Neural progenitor cell (in vitro differentiated cells): ENCODE data around the gene SDK2. TPM values are rescaled to one million over a fixed set of nuclear protein-coding genes. Genes with fewer than 3 reads are reported as not detected.
A peak's percentile ranks its signal among the peaks of the same experiment; 100 is the strongest.

Experiments used
- DNase-seq: peaks from one replicate; pipeline ENCODE4 v3.0.0-alpha.2; 2016; ENCODE audit warnings: low spot score
- H2AFZ ChIP-seq: fragments of 200-600 bp; sonication (generic); replicated peaks from 2 replicates; pipeline ENCODE4 v1.6.1; 2016; ENCODE audit warnings: antibody characterized with exemption
- H3F3A ChIP-seq: fragments of 200-600 bp; sonication (generic); 2 replicates; pipeline ENCODE4 v1.6.1; 2016; ENCODE audit warnings: antibody characterized with exemption, low read depth
- H3K27ac ChIP-seq: fragments of 200-600 bp; sonication (generic); 2 replicates; pipeline ENCODE4 v1.5.1; 2016; ENCODE audit warnings: mild to moderate bottlenecking
- H3K27me3 ChIP-seq: fragments of 200-600 bp; sonication (generic); 2 replicates; pipeline ENCODE4 v1.6.1; 2016; ENCODE audit warnings: mild to moderate bottlenecking, moderate library complexity
- H3K36me3 ChIP-seq: fragments of 200-600 bp; sonication (generic); 2 replicates; pipeline ENCODE4 v1.5.1; 2016
- H3K4me1 ChIP-seq: fragments of 200-600 bp; sonication (generic); 2 replicates; pipeline ENCODE4 v1.6.1; 2016; ENCODE audit warnings: mixed run types
- H3K4me2 ChIP-seq: fragments of 200-600 bp; sonication (generic); 2 replicates; pipeline ENCODE4 v1.6.1; 2016
- H3K4me3 ChIP-seq: fragments of 200-600 bp; sonication (generic); 2 replicates; pipeline ENCODE4 v1.5.1; 2016
- H3K79me2 ChIP-seq: fragments of 200-600 bp; sonication (generic); 2 replicates; pipeline ENCODE4 v1.6.1; 2016; ENCODE audit warnings: low read depth
- H3K9ac ChIP-seq: fragments of 200-600 bp; sonication (generic); 2 replicates; pipeline ENCODE4 v1.6.1; 2016
- H3K9me3 ChIP-seq: fragments of 200-600 bp; sonication (generic); 2 replicates; pipeline ENCODE4 v1.5.1; 2016; ENCODE audit warnings: low read depth
- H4K20me1 ChIP-seq: fragments of 200-600 bp; sonication (generic); 2 replicates; pipeline ENCODE4 v1.6.1; 2016; ENCODE audit warnings: low read depth
- H3K27ac Mint-ChIP-seq: 3 replicates; pipeline ENCODE4 v1.8.0; 2021; ENCODE audit warnings: mixed read lengths
- H3K27me3 Mint-ChIP-seq: 2 replicates; pipeline ENCODE4 v1.8.0; 2022; ENCODE audit warnings: low read depth, mild to moderate bottlenecking, inconsistent platforms, moderate library complexity, mixed read lengths; ENCODE audit not compliant: insufficient read depth
- H3K36me3 Mint-ChIP-seq: 3 replicates; pipeline ENCODE4 v1.8.0; 2021; ENCODE audit warnings: mixed read lengths
- H3K4me1 Mint-ChIP-seq: 3 replicates; pipeline ENCODE4 v1.8.0; 2021; ENCODE audit warnings: mixed read lengths
- H3K4me3 Mint-ChIP-seq: 3 replicates; pipeline ENCODE4 v1.8.0; 2021; ENCODE audit warnings: mild to moderate bottlenecking, moderate library complexity, mixed read lengths
- H3K9me3 Mint-ChIP-seq: 3 replicates; pipeline ENCODE4 v1.8.0; 2020; ENCODE audit warnings: mixed read lengths
- EZH2 ChIP-seq: fragments of 200-600 bp; sonication (generic); IDR thresholded peaks from 2 replicates; pipeline ENCODE4 v1.6.1; 2017; ENCODE audit warnings: antibody characterized with exemption, mild to moderate bottlenecking, moderate library complexity
- EZH2phosphoT487 ChIP-seq: fragments of 200-600 bp; sonication (generic); IDR thresholded peaks from 2 replicates; pipeline ENCODE4 v1.6.1; 2017; ENCODE audit warnings: antibody characterized with exemption
- total RNA-seq: library from RNA; depleted of rRNA; stranded (reverse); fragments of >200 nt; gene quantifications from 2 replicates; pipeline ENCODE4 v1.2.3, GENCODE V29; 2015; ENCODE audit warnings: low replicate concordance
- TF ChIP-seq, protein P1 (sequence below): fragments of 200-600 bp; sonication (generic); IDR thresholded peaks from 2 replicates; pipeline ENCODE4 v1.5.1; 2017; ENCODE audit warnings: antibody characterized with exemption, mild to moderate bottlenecking

SDK2 gene
- total RNA-seq, 1 donor from 2014 or later = 15.3 TPM

DNA sequence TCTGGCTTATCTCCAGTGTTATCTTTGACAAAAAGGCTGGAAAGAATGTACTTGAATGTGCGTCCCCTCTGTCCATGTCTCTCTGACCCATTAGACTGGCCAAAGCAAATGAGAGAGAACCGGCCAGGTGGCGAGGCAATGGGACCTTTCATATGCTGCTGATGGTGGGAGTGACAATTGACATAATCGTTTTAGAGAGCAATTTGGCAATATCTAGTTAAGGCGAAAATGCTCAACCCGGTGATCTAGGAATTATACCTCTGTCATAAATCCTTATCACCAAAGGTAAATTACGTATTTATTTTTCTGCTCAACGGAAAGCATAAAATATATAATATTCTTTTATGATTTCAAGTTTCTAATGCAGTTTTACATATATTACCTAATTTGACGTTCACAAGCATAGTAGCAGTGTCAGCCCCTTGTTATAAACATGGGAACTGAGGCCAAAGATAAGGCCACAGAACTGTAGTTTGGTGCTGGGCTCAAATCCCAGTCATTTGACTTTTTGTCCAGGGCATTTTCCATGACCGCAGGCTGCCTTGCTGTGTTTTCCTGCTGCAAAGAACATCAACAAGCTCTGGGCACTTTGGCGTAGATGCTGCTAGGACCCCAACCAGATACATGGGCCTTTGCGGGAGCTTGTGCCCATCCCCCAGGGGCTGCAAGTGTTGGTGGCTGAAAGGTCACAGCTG, 14.7 kb upstream of the SDK2 start:
- Histone ChIP-seq H3K27me3 (peaks cover 4% of the 10 kb centered on the region), H2AFZ (no peak overlapping the region), H3K9me3 (no peaks in the 10 kb centered on the region), H3F3A (no peaks in the 10 kb centered on the region), H3K36me3 (no peaks in the 10 kb centered on the region), H4K20me1 (no peaks in the 10 kb centered on the region), H3K4me1 (no peaks in the 10 kb centered on the region), H3K79me2 (no peaks in the 10 kb centered on the region), H3K9ac (no peak overlapping the region), H3K4me3 (no peak overlapping the region), H3K4me2 (no peak overlapping the region), H3K27ac (no peak overlapping the region)
- Mint-ChIP-seq H3K36me3 (peaks cover 7% of the 10 kb centered on the region), H3K9me3 (peaks cover 10% of the 10 kb centered on the region), H3K27me3 (peaks cover 7% of the 10 kb centered on the region), H3K4me1 (peaks cover 3% of the 10 kb centered on the region), H3K27ac (no peak overlapping the region), H3K4me3 (no peak overlapping the region)
- DNase-seq = no peak
- no peak for TF ChIP-seq EZH2phosphoT487
- TF ChIP-seq EZH2 = no peak
- TF ChIP-seq, protein P1, sequence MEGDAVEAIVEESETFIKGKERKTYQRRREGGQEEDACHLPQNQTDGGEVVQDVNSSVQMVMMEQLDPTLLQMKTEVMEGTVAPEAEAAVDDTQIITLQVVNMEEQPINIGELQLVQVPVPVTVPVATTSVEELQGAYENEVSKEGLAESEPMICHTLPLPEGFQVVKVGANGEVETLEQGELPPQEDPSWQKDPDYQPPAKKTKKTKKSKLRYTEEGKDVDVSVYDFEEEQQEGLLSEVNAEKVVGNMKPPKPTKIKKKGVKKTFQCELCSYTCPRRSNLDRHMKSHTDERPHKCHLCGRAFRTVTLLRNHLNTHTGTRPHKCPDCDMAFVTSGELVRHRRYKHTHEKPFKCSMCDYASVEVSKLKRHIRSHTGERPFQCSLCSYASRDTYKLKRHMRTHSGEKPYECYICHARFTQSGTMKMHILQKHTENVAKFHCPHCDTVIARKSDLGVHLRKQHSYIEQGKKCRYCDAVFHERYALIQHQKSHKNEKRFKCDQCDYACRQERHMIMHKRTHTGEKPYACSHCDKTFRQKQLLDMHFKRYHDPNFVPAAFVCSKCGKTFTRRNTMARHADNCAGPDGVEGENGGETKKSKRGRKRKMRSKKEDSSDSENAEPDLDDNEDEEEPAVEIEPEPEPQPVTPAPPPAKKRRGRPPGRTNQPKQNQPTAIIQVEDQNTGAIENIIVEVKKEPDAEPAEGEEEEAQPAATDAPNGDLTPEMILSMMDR = no peak

DNA sequence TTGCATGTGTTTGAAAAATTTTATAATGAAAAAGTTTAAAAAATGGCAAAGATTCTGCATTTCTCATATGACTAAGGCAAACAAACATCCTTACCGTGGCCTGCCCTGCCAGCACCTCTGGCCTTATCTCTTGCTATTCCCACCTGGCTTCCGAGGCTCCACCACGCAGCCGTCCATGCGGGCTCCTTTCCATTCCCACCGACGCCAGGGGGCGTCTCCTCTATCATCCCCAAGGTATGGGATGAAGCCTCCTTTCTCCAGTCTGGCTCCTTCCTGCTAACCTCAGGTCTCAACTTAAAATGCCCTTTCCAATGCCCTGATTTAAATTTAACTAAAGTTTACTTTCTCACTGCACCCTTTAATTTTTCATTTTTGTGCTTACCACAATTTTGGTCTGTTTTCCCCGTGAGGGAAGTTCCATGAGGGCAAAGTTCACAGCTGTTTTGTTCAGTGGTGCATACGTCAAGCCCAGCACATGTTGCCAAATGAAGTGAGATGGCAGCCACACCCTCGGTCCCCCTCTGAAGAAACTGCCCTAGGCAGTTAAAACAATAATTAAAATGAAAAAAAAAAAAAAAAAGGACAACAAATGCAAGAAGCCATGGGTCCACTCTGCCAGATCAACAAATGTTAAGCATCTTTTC, 13.3 kb upstream of the SDK2 start:
- Mint-ChIP-seq H3K4me1 (no peaks in the 10 kb centered on the region), H3K27me3 (peaks cover 7% of the 10 kb centered on the region), H3K36me3 (peaks cover 7% of the 10 kb centered on the region), H3K27ac (no peak overlapping the region), H3K9me3 (peaks cover 15% of the 10 kb centered on the region), H3K4me3 (no peak overlapping the region)
- no peaks in the 10 kb centered on the region for H3K9me3 ChIP-seq
- H4K20me1 ChIP-seq = no peaks in the 10 kb centered on the region
- H3K4me1 ChIP-seq = peaks cover 9% of the 10 kb centered on the region
- H3K4me3 ChIP-seq = no peak overlapping the region
- no peak overlapping the region for H3K4me2 ChIP-seq
- H3K27ac ChIP-seq = no peak overlapping the region
- H3K27me3 ChIP-seq = peaks cover 4% of the 10 kb centered on the region
- H2AFZ ChIP-seq = no peak overlapping the region
- H3K79me2 ChIP-seq = no peaks in the 10 kb centered on the region
- peaks cover 12% of the 10 kb centered on the region for H3F3A ChIP-seq
- H3K9ac ChIP-seq = no peak overlapping the region
- H3K36me3 ChIP-seq = no peaks in the 10 kb centered on the region
- DNase-seq = peak; percentile 84
- no peak for TF ChIP-seq EZH2
- TF ChIP-seq, protein P1 = peak; percentile 77

DNA sequence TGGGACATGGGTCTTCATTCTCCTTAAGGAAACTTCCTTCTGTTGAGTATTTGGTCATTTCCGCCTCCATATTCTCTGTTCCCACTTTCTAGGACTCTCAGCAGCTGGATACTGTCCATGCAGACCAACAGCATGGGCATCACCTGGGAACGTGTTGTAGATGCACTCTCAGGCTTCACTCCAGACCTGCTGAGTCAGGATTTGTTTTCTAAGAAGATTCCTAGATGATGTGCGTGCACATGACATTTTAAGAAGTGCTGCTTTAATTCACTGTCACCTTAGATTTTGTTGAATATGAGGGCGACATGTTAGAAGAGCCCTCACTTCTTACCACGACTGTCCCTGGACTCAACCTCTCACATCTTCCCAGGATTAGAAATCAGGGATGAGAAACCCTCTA, 10.0 kb upstream of the SDK2 start:
- H3K27ac ChIP-seq = no peak overlapping the region
- H3K36me3 ChIP-seq = no peaks in the 10 kb centered on the region
- H3K9me3 Mint-ChIP-seq = peaks cover 15% of the 10 kb centered on the region
- no peak for DNase-seq
- H3K79me2 ChIP-seq = no peaks in the 10 kb centered on the region
- H3K27me3 Mint-ChIP-seq = peaks cover 7% of the 10 kb centered on the region
- H3K36me3 Mint-ChIP-seq = peaks cover 7% of the 10 kb centered on the region
- TF ChIP-seq, protein P1 = no peak
- TF ChIP-seq EZH2 (no peak), EZH2phosphoT487 (no peak)
- no peaks in the 10 kb centered on the region for H3K9me3 ChIP-seq
- no peak overlapping the region for H2AFZ ChIP-seq
- H3K4me1 Mint-ChIP-seq = peaks cover 10% of the 10 kb centered on the region
- H3F3A ChIP-seq = peaks cover 12% of the 10 kb centered on the region
- no peaks in the 10 kb centered on the region for H4K20me1 ChIP-seq
- peaks cover 9% of the 10 kb centered on the region for H3K4me1 ChIP-seq
- peaks cover 4% of the 10 kb centered on the region for H3K27me3 ChIP-seq
- no peak overlapping the region for H3K4me3 Mint-ChIP-seq
- H3K9ac ChIP-seq = no peak overlapping the region
- H3K4me2 ChIP-seq = no peak overlapping the region
- H3K27ac Mint-ChIP-seq = no peak overlapping the region
- H3K4me3 ChIP-seq = no peak overlapping the region
